ENCODE data around the gene ATMIN.
A peak's percentile ranks its signal among the peaks of the same experiment; 100 is the strongest.

ATMIN gene, protein sequence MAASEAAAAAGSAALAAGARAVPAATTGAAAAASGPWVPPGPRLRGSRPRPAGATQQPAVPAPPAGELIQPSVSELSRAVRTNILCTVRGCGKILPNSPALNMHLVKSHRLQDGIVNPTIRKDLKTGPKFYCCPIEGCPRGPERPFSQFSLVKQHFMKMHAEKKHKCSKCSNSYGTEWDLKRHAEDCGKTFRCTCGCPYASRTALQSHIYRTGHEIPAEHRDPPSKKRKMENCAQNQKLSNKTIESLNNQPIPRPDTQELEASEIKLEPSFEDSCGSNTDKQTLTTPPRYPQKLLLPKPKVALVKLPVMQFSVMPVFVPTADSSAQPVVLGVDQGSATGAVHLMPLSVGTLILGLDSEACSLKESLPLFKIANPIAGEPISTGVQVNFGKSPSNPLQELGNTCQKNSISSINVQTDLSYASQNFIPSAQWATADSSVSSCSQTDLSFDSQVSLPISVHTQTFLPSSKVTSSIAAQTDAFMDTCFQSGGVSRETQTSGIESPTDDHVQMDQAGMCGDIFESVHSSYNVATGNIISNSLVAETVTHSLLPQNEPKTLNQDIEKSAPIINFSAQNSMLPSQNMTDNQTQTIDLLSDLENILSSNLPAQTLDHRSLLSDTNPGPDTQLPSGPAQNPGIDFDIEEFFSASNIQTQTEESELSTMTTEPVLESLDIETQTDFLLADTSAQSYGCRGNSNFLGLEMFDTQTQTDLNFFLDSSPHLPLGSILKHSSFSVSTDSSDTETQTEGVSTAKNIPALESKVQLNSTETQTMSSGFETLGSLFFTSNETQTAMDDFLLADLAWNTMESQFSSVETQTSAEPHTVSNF

GRCh38 chr16:81035398-81035974 lies at the start of gene ATMIN:
Gene ATMIN, plus strand, starts transcription at chr16:81035842. Its CDS starts 29 bp downstream, at chr16:81035871.
- peak; percentile 42 for DNase-seq

DNA sequence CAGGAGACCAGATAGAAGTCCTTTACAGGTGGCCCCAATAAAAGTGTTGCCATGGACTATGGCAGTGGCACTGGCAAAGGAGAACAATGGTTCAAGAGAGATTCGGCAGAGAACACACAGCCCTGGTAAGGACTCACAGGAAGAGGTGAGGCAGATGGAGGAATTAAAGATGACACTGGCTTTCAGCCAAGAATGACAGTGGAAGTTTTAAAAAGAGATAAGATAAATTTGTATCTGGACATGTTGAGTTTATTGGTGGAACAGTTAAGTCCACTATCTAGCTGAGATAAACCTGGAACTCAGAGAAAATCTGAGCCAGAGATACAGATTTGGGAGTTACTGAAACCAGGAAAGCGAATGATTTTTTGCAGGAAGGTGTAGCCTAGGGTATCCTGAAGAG lies 49.1 kb upstream of the ATMIN start:
- no peak for DNase-seq

DNA sequence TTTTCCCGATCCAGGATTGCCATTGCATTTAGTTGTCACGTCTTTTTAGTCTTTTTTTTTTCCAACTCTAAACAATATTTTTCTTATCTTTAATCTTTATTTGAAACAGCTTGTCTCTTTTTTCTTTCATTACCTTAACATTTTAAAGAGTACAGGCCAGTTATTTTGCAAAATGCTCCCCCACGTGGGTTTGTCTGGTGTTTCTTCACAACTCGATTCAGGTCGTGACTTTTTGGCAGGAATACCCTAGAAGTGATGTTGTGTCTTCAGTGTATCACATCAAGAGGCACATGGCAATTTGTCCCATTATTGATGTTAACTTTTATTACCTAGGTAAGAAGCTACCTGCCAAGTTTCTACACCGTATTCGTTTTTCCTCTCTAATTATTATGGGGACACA lies 46.9 kb upstream of the ATMIN start:
- no peak for DNase-seq

- no peak for DNase-seq
Measured at GRCh38 chr16:80989801-80990200, 45.8 kb upstream of the ATMIN start.

DNA sequence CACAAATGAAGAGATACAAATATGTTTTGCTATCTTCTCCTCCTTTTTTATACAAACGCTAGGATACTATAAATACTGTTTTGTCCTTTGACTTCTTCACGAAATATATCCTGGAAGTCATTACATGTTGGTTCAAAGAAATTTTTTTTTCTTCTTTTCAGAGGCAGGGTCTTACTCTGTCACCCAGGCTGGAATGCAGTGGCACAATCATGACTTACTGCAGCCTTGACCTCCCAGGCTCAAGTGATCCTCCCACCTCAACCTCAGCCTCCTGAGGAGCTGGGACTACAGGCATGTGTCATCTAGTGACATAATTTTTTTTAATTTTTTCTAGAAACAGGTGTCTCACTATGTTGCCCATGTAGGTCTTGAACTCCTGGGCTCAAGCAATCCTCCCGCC lies 45.1 kb upstream of the ATMIN start:
- DNase-seq = no peak

DNA sequence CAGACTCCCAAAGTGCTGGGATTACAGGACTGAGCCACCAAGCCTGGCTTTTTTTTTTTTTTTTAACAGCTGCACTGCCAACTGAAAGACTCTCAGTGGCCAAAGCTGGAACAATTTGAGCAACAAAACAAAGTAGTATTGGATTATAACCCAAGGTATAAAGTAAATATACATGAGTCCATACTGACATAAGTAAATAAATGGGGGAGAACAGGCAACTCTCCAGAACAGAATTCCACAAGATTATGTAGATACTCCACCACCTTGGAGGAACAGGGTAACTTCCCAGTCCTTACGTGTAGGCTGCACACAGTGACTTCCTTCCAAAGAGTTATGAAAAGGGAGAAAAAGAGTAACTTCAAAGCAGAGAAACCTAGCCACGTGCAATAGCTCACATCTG lies 44.7 kb upstream of the ATMIN start:
- no peak for DNase-seq

GRCh38 chr16:80991792-80992430 lies 43.7 kb upstream of the ATMIN start:
- no peak for DNase-seq

DNA sequence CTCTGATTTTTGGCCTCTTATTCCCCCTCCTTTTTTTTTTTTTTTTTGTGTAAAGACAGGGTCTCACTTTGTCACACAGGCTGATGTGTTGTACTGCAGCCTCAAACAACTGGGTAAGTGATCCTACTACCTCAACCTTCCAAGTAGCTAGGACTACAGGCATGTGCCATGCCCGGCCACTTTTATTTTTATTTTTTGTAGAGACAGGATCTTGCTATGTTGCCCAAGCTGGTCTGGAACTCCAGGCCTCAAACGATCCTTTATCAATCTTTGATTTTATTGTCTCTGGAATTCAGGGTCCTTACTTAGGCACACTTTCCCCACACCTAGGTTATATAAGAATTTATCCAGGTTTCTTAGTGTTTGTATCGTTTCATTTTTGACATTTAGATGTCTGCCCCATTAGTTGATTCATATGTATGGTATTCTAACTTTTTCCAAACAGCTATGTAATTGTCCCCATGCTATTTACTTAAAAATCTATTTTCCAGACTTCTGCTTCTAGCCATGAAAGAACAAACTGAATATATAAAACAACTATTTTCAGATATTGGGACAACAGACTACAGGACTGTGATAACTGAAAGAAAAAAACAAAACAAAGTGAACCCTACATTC lies 42.9 kb upstream of the ATMIN start:
- DNase-seq = no peak

DNA sequence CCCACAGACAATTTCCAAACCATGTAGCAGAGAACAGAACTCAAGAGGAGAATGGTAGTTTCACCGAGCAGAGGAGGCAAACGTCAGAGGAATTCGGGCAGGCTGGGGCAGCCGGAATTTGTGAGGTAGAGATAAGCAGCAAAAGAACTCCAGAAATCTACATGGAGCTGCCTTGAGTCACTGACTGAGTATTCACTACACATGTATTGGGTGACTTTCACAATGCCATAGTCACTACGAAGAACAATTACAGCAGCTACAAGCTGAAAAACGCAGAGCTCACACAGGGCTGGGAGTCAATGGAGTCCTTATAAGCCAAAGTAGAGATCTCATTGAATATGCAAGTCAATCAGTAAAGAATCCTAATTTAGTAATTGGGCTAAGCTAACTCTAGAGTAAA lies 42.3 kb upstream of the ATMIN start:
- DNase-seq = no peak

DNA sequence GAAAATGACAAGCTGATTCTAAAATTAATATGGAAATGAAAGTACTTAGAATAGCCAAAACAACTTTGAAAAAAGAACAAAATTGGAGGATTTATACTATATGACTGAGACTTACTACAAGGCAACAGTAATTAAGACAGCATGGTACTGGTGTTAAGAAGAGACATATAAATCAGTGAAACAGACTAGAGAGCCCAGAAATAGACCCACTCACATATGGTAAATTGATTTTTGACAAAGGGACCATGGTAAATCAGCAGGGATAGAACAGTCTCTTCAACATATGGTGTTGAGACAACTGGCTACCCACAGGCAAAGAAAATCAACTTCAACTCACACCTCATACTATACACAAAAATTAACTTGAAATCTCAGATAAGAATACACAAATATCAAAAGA lies 41.8 kb upstream of the ATMIN start:
- DNase-seq = no peak

DNA sequence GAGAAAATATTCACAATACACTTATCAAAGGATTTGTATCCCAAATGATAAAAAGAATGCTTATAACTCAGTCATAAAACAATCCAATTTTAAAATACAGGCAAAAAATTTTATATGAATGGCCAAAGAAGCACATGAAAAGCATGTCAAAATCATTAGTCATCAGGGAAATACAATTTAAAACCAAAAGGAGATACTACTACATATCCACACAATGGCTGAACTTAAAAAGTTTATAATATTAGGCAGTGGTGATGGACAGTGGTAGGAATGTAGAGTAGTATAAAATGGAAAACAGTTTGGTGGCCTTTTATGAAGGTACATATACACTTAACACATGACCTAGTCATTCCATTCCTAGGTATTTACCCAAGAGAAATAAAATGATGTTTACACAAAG lies 41.2 kb upstream of the ATMIN start:
- no peak for DNase-seq

DNA sequence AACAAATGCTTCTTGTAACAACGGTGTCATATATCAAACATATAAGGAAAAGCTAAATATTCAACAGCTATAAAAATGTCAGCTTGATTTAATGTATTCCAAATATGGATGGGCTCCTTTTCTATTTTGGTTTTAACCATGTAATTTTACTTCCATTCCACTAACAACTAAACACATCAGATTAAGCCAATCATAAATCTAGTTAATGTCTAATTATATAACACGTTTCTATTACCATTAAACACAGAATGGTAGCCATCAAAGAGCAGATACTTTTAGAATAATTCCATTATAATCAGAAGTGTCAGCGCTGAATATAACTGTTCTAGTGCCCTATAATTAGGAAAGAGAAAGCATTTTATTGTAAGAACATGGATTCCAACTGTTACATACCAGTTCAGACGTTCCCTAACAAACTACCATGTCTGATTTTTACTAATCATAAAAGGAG lies 38.9 kb upstream of the ATMIN start:
- DNase-seq = no peak

DNA sequence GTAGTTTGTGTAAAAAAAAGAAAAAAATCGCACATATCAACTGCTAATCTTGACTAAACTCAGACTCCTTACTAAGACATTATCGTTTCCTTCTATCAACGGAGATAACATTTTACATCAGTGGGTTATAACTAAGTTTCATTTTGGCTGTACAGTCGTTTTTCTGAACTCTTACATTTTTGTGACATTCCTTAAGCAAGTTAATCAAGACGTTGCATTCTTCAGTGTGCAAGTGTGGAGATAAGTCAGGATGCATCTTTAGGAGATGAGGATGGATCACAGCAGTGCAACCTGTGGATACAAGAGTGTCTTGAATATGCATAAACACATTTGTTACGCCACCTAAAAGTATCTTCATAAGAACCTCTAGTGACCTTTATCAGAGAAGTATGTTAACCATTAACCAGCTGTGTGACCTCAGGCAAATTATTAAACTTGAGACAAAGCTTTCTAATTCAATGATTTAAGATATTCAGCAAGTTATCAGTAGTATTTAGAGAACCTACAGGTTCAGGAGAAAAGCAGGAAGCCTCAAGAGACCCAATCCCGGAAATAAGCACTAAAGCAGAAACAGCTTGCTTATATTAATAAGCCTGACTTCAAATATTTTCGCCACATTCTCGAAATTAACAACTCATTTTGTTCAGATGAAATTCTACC lies 38.4 kb upstream of the ATMIN start:
- DNase-seq = no peak

- DNase-seq = no peak
Measured at GRCh38 chr16:80997964-80998620, 37.5 kb upstream of the ATMIN start.

DNA sequence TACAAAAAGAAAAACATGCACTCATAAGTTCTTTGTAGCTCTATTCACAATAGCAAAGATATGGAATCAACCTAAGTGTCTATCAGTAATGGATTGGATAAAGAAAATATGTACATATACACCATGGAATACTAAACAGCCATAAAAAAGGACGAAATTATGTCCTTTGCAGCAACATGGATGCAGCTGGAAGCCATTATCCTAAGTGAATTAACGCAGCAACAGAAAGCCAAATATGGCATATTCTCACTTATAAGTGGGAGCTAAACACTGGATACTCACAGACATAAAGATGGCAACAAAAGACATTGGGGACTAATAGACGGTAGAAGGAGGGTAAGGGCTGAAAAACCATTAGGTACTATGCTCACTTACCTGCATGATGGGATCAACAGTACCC lies 34.8 kb upstream of the ATMIN start:
- no peak for DNase-seq

- DNase-seq = no peak
Measured at GRCh38 chr16:81001330-81001729, 34.3 kb upstream of the ATMIN start.

- no peak for DNase-seq
Measured at GRCh38 chr16:81003064-81003463, 32.6 kb upstream of the ATMIN start.

- DNase-seq = no peak
Measured at GRCh38 chr16:81003610-81004460, 31.8 kb upstream of the ATMIN start.

GRCh38 chr16:81004646-81005353 lies 30.8 kb upstream of the ATMIN start:
- DNase-seq = peak; percentile 45

GRCh38 chr16:81005610-81006161 lies 30.0 kb upstream of the ATMIN start:
- DNase-seq = peak; percentile 0

Data from NCI-H1694 (cell line).